T-helper 2 cell treated with Interferon-gamma antibody and Interleukin-4, amounts not matched to agents 5 μg/mL and 100 μg/mL, for 36 hours (primary cell): Measurements from ENCODE around the gene ZNF581.

Experiments used
- DNase-seq: peaks from one replicate; pipeline ENCODE4 v3.0.0; 2021; ENCODE audit warnings: low spot score
- H3K27ac Mint-ChIP-seq: one replicate; pipeline ENCODE4 v1.8.0; 2021; ENCODE audit warnings: mild to moderate bottlenecking, mixed read lengths
- H3K27me3 Mint-ChIP-seq: one replicate; pipeline ENCODE4 v1.8.0; 2021; ENCODE audit warnings: low read depth, mixed read lengths
- H3K36me3 Mint-ChIP-seq: one replicate; pipeline ENCODE4 v1.8.0; 2021; ENCODE audit warnings: low read depth, mixed read lengths
- H3K4me1 Mint-ChIP-seq: one replicate; pipeline ENCODE4 v1.8.0; 2021; ENCODE audit warnings: low read depth, mixed read lengths
- H3K4me3 Mint-ChIP-seq: one replicate; pipeline ENCODE4 v1.8.0; 2022; ENCODE audit warnings: mild to moderate bottlenecking, moderate library complexity, mixed read lengths
- H3K9me3 Mint-ChIP-seq: one replicate; pipeline ENCODE4 v1.8.0; 2021; ENCODE audit warnings: mixed read lengths

Gene ZNF581

GRCh38 chr19:55654323-55654867, 10.9 kb downstream of the ZNF581 start:
- Mint-ChIP-seq H3K4me1 (peaks cover 26% of the 10 kb centered on the region), H3K9me3 (no peaks in the 10 kb centered on the region), H3K27me3 (no peaks in the 10 kb centered on the region), H3K4me3 (peak overlapping the region; percentile 89), H3K36me3 (peaks cover 31% of the 10 kb centered on the region), H3K27ac (peak overlapping the region; percentile 96)
- peak; percentile 99 for DNase-seq

DNA sequence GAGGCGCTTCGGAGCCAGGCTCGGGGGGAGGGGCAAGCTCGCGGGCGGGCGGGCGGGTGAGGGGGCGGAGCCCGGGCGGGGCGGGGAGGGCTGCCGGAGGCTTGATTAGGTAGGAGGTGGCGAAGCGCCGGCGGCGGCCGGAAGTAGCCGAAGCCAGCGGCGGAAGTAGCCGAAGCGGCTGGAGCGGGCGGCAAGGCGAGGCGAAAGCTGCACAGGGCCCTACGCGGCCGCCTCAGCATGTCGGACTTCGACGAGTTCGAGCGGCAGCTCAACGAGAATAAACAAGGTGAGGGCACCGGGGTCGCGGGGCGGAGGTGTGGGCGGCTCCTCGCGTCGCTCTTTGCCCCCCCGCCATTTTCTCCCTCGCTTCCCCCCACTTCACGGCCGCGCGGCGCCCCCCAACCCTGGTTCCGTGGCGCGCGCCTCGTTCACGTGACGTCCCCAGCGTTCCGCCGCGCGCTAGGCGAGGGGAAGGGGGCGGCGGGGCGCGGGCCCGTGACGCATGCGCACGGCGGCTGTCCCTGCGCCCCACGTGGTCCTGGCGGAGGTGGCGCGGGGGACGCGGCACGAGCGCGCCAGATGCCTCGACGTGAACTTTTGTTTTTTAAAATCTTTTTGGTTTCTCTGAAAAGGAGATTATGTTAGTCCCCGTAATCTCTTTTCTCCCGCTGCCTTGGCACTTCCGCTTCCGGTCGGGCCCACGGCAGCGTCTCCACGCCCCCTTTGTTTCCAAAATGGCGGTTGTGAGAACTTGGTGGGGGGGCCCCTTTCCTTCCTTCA, 11.6 kb downstream of the ZNF581 start, which contains the start of gene U2AF2:
Gene U2AF2 (plus strand): TSS at position 168 of the 780 bp plus-strand sequence. CDS start 70 bp downstream, at position 238.
- H3K4me1 Mint-ChIP-seq = peaks cover 25% of the 10 kb centered on the region
- H3K9me3 Mint-ChIP-seq = no peaks in the 10 kb centered on the region
- no peaks in the 10 kb centered on the region for H3K27me3 Mint-ChIP-seq
- peak within 1 kb of the TSS; percentile 96 for H3K27ac Mint-ChIP-seq
- H3K4me3 Mint-ChIP-seq = peak within 1 kb of the TSS; percentile 91
- peaks cover 32% of the 10 kb centered on the region for H3K36me3 Mint-ChIP-seq
- DNase-seq = peak; percentile 89

DNA sequence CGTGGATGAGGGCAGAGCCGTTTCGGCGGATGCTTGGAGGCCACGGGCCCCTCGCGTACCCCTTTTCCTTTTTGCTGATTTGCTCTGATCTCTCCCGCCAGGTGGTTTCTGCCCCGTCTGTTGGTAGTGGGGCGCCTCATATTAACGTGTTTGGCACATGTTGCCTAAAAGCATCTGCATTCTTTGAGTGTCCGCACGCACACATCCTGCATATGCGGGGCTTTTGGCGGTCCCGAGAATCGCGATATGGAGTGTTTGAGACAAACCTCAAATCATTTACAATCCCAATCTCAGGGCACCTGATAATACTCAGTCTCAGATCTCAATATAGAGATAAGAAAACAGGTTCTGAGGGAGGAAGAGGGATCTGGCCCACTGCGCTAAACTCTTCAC, 12.2 kb downstream of the ZNF581 start:
- Mint-ChIP-seq H3K27me3 (no peaks in the 10 kb centered on the region), H3K4me1 (peaks cover 25% of the 10 kb centered on the region), H3K9me3 (no peaks in the 10 kb centered on the region), H3K36me3 (peaks cover 35% of the 10 kb centered on the region), H3K27ac (peak overlapping the region; percentile 96), H3K4me3 (peak overlapping the region; percentile 91)
- DNase-seq = no peak

GRCh38 chr19:55656552-55656951, 13.1 kb downstream of the ZNF581 start:
- H3K4me3 Mint-ChIP-seq = peak overlapping the region; percentile 91
- H3K27me3 Mint-ChIP-seq = no peaks in the 10 kb centered on the region
- H3K4me1 Mint-ChIP-seq = peaks cover 25% of the 10 kb centered on the region
- no peak for DNase-seq
- H3K27ac Mint-ChIP-seq = peak overlapping the region; percentile 96
- H3K36me3 Mint-ChIP-seq = peaks cover 36% of the 10 kb centered on the region
- H3K9me3 Mint-ChIP-seq = no peaks in the 10 kb centered on the region

- peak overlapping the region; percentile 63 for H3K27ac Mint-ChIP-seq
- H3K4me1 Mint-ChIP-seq = peaks cover 24% of the 10 kb centered on the region
- no peak for DNase-seq
- H3K4me3 Mint-ChIP-seq = peak overlapping the region; percentile 91
- H3K36me3 Mint-ChIP-seq = peaks cover 42% of the 10 kb centered on the region
- H3K27me3 Mint-ChIP-seq = no peaks in the 10 kb centered on the region
- H3K9me3 Mint-ChIP-seq = no peaks in the 10 kb centered on the region
Measured at GRCh38 chr19:55656988-55657747, 13.7 kb downstream of the ZNF581 start.

DNA sequence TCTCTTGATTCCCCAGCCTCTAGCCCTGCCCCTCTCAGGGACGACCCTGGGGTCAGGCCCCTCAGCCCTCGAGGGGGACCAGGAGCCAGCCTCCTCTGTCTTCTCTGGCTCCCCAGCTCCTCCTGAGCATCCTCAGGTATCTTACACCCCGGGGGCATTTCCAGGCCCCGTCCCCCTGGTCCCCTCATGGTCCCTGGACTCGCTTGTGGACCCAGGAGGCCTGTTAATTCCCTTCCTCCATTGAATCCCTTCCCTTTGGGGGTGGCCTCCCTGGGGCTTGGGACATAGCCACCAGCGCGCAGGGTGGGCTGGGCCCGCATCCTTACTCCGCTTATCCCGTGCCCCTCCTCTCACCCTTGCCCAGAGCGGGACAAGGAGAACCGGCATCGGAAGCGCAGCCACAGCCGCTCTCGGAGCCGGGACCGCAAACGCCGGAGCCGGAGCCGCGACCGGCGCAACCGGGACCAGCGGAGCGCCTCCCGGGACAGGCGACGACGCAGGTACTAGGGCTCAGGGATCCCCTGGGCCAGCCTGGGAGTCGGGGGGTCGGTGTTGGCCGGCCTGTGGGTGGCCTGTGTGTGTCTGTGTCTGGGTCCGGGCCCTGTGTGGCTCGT, 15.5 kb downstream of the ZNF581 start:
- no peak overlapping the region for H3K27ac Mint-ChIP-seq
- H3K27me3 Mint-ChIP-seq = no peaks in the 10 kb centered on the region
- H3K36me3 Mint-ChIP-seq = peaks cover 58% of the 10 kb centered on the region
- peaks cover 24% of the 10 kb centered on the region for H3K4me1 Mint-ChIP-seq
- H3K4me3 Mint-ChIP-seq = no peak overlapping the region
- DNase-seq = no peak
- no peaks in the 10 kb centered on the region for H3K9me3 Mint-ChIP-seq

GRCh38 chr19:55659822-55660221, 16.4 kb downstream of the ZNF581 start:
- Mint-ChIP-seq H3K36me3 (peaks cover 64% of the 10 kb centered on the region), H3K4me1 (peaks cover 24% of the 10 kb centered on the region), H3K4me3 (no peak overlapping the region)

GRCh38 chr19:55660404-55660803, 17.0 kb downstream of the ZNF581 start:
- Mint-ChIP-seq H3K4me3 (no peak overlapping the region), H3K4me1 (peaks cover 24% of the 10 kb centered on the region), H3K27me3 (no peaks in the 10 kb centered on the region), H3K27ac (no peak overlapping the region), H3K36me3 (peaks cover 65% of the 10 kb centered on the region), H3K9me3 (no peaks in the 10 kb centered on the region)
- DNase-seq = no peak

More at GRCh38 chr19:55659822-55660221, 16.4 kb downstream of the ZNF581 start:
- DNase-seq = no peak
- Mint-ChIP-seq H3K9me3 (no peaks in the 10 kb centered on the region), H3K27me3 (no peaks in the 10 kb centered on the region), H3K27ac (no peak overlapping the region)

GRCh38 chr19:55660991-55661390, 17.5 kb downstream of the ZNF581 start:
- Mint-ChIP-seq H3K4me1 (peaks cover 20% of the 10 kb centered on the region), H3K27ac (no peak overlapping the region), H3K27me3 (no peaks in the 10 kb centered on the region), H3K9me3 (no peaks in the 10 kb centered on the region), H3K36me3 (peaks cover 61% of the 10 kb centered on the region), H3K4me3 (no peak overlapping the region)
- DNase-seq = no peak

DNA sequence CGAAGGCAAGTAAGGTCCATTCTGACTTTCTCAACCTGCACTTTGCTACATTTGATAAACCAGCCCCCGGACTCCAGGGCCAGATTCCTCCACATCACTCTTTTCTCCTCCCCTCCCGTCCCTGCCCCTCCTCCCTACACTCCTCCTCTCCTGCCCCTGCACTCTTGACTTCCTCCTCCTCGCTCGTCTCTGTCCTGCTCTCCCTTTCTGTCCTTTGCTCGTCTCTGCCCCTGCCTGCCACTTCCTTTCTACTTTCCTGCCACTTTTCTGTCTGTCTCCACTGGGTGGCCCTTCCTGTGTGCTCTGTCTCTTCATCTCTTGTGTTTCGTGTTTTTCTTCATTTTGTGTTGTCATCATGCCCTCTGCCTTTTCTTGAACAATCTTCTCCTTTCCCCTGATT, 18.4 kb downstream of the ZNF581 start:
- peaks cover 61% of the 10 kb centered on the region for H3K36me3 Mint-ChIP-seq
- H3K4me1 Mint-ChIP-seq = peaks cover 14% of the 10 kb centered on the region
- DNase-seq = no peak
- H3K27ac Mint-ChIP-seq = no peak overlapping the region
- H3K9me3 Mint-ChIP-seq = no peaks in the 10 kb centered on the region
- no peak overlapping the region for H3K4me3 Mint-ChIP-seq
- no peaks in the 10 kb centered on the region for H3K27me3 Mint-ChIP-seq

DNA sequence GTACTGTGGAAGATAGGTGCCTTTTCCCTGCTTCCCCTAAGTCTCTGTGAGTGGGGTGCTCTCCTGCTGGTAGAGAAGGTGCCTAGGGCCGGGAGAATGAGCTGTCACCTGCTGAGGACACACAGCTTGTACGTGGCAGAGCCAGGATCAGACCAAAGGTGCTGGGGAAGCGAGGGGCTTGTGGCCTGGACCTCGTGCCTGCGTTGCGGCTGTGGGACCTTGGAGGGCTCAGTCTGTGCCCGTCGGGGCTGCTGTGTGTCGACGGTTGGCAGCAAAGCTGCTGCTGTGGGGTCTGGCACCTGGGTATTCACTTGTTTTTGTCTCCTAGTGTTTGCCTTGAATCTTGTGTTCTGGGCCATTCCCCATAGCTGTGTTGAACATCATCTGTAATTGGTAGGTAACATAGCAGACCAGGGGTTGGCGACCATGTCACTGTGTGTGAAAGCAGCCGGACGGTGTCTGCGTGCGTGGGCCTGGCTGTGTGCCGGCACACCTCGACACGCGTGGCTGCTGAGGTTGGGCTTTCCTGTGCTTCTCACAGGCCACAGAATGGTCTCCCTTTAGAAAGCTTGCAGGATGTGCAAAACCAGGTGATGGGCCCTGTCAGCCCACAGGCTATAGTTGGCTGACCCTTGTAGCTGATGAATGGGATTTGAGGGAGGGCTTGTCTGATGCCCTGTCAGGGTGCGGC, 20.5 kb downstream of the ZNF581 start:
- H3K36me3 Mint-ChIP-seq = peaks cover 68% of the 10 kb centered on the region
- H3K4me1 Mint-ChIP-seq = peaks cover 3% of the 10 kb centered on the region
- H3K4me3 Mint-ChIP-seq = no peak overlapping the region
- no peak overlapping the region for H3K27ac Mint-ChIP-seq
- no peak for DNase-seq
- H3K9me3 Mint-ChIP-seq = no peaks in the 10 kb centered on the region
- no peaks in the 10 kb centered on the region for H3K27me3 Mint-ChIP-seq

- no peaks in the 10 kb centered on the region for H3K9me3 Mint-ChIP-seq
Measured at GRCh38 chr19:55666343-55667005, 23.0 kb downstream of the ZNF581 start.

GRCh38 chr19:55667006-55667381, 23.5 kb downstream of the ZNF581 start:
- no peaks in the 10 kb centered on the region for H3K4me1 Mint-ChIP-seq
- DNase-seq = no peak
- no peak overlapping the region for H3K4me3 Mint-ChIP-seq

More at GRCh38 chr19:55666343-55667005, 23.0 kb downstream of the ZNF581 start:
- H3K27me3 Mint-ChIP-seq = no peaks in the 10 kb centered on the region
- no peak for DNase-seq
- no peaks in the 10 kb centered on the region for H3K4me1 Mint-ChIP-seq
- peaks cover 71% of the 10 kb centered on the region for H3K36me3 Mint-ChIP-seq
- no peak overlapping the region for H3K27ac Mint-ChIP-seq
- no peak overlapping the region for H3K4me3 Mint-ChIP-seq

More at GRCh38 chr19:55667006-55667381, 23.5 kb downstream of the ZNF581 start:
- Mint-ChIP-seq H3K9me3 (no peaks in the 10 kb centered on the region), H3K27ac (no peak overlapping the region), H3K36me3 (peaks cover 68% of the 10 kb centered on the region), H3K27me3 (no peaks in the 10 kb centered on the region)
